ENCODE data around the gene TOP1.

TOP1 gene

GRCh38 chr20:41038149-41038877 is 9.7 kb downstream of the TOP1 start:
- no peak for DNase-seq

- no peak for DNase-seq
These were observed 10.3 kb downstream of the TOP1 start for GRCh38 chr20:41038878-41039404.

DNA sequence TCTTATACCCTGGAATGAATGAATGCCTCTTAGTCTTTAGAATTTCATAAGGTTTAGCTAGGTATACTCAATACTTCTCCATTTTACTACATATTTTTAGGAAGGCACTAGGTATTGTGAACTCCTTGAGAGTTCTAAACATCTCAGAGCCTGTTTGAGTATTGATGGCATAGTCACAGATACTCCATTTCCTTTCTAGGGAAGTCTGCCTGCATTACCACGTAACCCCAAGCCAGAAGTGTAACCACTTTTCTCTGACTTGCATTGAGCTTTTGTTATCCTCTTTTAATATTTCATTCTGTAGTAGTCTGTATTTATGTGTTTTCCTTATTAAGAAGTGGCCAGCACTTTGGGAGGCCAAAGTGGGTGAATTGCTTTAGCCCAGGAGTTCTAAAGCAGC is 12.2 kb downstream of the TOP1 start:
- DNase-seq: no peak

DNA sequence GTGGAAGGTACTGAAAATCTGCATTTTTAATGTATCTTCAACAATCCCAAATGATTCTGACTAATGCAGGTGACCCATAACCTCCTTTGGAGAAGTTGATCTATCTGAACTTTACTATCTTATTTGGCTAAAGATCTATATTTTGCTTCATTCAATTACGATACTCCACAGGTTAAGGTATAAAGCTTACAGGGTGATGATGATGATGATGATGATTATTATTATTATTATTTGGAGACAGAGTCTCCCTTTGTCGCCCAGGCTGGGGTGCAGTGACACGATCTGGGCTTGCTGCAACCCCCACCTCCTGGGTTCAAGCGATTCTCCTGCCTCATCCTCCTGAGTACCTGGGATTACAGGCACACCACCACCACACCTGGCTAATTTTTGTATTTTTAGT is 13.1 kb downstream of the TOP1 start:
- no peak for DNase-seq

GRCh38 chr20:41044409-41045062 is 15.9 kb downstream of the TOP1 start:
- DNase-seq: no peak

- DNase-seq: no peak
These were observed 17.0 kb downstream of the TOP1 start for GRCh38 chr20:41045671-41046070.

DNA sequence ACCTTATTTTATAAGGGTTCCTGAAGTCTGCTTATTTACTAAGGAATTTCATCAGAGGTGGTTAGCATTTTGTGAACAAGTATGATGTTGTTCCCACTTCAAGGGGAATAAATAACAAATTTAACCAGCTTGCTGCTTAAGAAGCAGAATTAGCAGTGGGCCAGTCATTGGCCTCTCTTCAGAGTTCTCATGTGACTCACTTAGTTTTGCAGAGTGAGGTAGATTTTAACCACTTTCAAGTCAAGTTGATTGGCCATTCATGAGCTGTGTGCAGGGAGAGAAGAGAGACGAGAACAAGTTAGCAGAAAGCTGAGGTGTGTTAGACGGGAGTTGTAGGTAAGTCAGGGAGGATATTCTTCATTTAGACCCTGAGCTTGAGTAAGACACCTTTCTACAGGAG is 18.1 kb downstream of the TOP1 start:
- no peak for DNase-seq

DNA sequence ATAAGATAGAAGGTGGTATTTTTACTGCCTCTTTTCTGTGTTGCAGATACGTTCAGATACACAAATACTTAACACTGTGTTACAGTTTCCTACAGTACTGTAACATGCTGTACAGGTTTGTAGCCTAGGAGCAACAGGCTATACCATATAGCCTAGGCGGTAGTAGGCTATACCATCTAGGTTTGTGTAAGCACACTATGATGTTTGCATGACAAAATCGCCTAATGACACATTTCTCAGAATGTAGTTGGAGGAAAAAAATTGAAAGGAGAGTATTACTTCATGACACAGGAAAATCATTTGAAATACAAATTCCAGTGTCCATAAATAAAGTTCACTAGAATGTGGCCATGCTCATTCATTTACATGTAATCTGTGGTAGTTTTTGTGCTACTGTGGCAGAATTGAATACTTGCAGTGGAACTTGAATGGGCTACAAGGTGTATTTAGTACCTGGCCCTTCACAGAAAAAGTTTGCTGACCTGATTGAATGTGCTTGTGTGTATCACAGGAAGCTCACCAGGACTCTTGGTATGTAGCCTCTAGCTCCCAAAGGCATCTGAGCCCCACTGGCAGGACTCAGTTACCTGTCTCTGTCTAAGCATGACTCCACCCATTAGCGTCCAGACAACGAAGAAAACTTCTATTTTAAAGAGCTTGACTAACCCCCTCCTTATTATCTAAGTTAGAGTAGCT is 18.8 kb downstream of the TOP1 start:
- DNase-seq: no peak

GRCh38 chr20:41047975-41048305 is 19.3 kb downstream of the TOP1 start:
- no peak for DNase-seq

DNA sequence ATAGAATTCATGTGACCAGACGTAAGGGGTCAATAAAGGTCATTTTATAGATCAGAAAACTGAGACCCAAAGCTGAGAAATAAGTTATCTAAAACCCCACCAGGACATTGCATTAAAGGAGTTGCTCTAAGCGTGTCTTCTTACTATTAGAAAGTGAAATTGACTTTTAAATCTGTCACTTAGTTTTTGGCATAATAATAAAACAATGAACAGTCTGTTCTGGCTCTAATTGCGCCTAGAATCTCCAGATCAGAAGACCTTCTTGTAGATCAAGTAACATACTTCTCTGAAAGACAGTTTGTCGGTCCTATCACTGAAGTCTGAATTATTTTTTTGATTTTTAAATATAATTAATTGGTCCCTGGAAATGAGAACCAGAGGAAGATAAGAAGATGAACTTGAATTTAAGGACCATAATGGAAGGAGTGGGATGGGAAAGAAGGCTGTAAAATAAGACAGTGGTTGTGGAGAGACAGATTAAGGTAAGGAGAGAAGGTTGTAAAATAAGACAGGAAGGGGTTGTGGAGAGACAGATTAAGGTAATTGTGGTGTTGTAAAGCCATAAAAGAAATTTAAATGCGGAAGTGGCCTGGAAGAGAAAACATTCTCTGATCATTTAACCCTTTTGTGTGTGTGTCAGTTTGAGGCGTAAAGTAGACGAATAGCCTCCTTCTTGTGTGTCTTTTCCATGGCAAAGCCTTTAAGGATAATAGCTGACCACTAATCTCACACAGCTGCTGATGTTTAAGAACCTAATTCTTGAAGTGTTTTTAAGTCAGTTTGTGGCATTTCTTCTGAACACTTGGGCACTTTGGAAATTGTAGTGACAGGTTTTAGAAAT is 20.1 kb downstream of the TOP1 start:
- no peak for DNase-seq

DNA sequence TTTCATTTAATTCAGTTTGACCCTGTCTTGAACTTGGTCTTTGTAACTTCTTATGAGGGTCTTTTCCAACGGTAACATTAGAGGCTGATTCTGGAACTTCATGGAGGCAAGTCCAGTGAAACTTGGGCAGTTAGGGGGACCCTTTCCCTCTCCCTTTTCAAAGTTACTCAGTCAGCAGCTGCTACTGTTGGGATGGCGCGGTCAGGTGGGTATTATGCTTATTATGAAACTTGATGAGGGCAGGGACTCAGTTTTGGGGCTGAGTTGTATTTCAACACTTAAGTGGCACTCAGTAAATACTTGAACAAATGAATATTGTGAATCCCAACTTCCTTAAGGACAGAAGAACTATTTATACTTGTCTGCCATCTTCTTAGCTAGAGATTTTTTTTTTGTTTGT is 20.8 kb downstream of the TOP1 start:
- no peak for DNase-seq

DNA sequence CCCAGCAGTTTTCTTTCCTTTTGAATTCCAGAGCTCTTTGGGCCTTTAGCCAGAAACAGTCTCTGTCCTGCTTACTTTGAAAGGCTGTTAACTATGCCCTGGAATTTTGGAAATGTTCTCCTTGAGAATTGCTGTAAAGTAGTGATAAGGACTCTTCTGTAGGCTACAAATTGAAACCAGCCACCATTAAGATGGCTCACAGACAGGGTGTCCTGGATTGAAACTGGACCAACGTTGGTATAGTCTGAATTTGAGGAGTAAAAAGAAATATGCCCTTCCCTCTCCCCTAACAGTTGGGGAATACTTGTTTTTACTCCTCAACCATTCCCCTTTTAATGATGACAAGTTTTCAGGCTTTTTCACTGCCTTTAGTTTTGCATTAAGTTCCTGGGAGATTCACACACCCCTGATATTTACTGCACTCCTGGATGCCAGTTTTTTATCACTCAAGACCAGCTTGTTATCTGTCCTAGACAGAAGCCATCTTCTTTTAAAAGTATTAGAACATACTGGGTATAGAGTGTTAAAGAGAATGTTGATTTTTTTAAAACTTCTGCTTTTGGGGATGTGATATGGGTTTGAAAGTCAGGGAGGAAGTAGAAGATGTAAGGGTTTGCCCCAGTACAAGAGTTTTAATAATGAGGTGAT is 21.9 kb downstream of the TOP1 start:
- DNase-seq: no peak

GRCh38 chr20:41051009-41051825 is 22.6 kb downstream of the TOP1 start:
- DNase-seq: no peak

- no peak for DNase-seq
These were observed 24.3 kb downstream of the TOP1 start for GRCh38 chr20:41052742-41053419.

- no peak for DNase-seq
These were observed 25.6 kb downstream of the TOP1 start for GRCh38 chr20:41054070-41054846.

GRCh38 chr20:41054847-41055230 is 26.2 kb downstream of the TOP1 start:
- DNase-seq: no peak

GRCh38 chr20:41055679-41056078 is 27.1 kb downstream of the TOP1 start:
- DNase-seq: no peak

DNA sequence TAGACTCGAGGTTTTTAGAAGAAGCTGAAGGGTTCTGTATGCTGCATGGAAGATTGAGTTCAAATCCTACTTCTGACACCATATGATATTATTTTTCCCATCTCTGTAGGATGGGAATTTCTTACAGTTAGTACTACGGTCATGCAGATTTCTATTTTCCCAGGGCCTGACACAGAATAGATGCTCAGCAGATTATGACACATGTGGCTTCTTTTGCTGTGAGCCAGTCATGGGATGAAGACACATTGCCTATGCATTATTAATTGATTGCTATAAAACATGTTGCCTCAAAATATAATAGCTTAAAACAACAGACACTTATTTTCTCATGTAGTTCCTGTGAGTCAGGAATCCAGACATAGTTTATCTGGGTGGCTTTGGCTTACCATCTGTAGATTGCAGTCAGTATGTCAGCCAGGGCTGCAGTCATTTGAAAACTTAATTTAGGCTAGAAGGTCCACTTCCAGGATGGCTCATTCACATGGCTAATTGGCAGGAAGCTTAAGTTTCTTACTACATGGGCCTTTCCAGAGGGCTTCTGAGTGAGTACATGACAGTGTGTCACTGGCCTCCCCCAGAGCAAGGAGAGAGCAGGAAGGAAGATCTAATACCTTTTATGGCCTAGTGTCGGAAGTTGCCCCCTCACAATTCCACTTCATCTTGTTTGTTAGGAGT is 29.5 kb downstream of the TOP1 start:
- no peak for DNase-seq

Data from NCI-H526 treated with DMSO at 0.1 percent for 48 hours (cell line).